GM19023 (cell line): Measurements from ENCODE around the gene IL4I1.

Source experiments
- ATAC-seq: cut with Tn5 transposase; IDR thresholded peaks from one replicate; pipeline ENCODE4 v1.9.1; 2021; ENCODE audit warnings: mild to moderate bottlenecking, moderate library complexity; ENCODE audit not compliant: unreplicated experiment

Gene IL4I1

DNA sequence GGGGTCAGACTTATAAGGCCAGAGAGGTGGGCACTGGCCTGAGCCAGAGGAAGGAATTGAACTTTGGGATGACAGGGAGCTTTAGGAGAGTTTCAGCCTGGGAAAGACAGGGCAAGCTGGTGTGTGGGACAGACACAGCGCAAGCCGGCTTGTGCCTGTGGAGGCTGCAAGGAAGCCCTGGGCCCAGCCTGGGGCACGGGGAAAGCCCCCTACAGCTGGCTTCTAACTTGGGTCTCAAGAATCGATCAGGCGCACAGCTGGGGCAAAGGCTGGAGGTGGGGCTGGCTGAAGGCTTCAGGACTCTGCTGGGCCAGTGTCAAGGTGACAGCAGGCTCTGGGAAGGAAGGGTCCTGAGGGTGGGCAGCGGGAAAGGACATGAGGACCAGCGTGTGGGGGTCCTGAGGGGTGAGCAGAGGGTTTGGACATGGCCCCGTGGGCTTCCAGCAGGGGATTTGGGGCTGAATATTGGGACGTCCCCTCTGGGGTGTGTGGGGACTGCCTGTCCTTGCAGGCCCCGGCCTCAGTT lies 42.8 kb downstream of the IL4I1 start:
- ATAC-seq = no peak

DNA sequence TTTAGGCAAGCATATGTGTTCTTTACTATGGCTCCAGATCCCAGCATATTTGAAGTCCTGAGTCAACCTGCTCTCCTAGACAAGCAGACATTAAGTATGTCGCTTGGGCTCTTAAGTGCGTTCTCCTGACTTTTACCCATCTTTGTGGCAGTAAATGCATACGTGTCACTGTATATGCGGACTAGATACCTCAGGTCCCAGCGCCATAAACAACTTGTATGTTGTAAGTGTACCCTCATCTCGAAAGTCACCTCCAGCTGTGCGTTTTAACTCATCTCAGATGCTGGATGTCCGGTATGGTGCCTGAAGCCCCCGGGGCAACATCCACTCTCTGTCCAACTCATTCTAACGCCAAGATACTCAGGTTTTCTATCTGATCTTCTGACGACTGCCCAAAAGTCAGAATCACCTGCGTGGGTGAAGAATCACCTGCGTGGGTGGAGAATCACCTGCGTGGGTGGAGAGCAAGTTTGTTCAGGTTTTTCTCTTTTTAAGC lies 44.0 kb downstream of the IL4I1 start:
- ATAC-seq = no peak

DNA sequence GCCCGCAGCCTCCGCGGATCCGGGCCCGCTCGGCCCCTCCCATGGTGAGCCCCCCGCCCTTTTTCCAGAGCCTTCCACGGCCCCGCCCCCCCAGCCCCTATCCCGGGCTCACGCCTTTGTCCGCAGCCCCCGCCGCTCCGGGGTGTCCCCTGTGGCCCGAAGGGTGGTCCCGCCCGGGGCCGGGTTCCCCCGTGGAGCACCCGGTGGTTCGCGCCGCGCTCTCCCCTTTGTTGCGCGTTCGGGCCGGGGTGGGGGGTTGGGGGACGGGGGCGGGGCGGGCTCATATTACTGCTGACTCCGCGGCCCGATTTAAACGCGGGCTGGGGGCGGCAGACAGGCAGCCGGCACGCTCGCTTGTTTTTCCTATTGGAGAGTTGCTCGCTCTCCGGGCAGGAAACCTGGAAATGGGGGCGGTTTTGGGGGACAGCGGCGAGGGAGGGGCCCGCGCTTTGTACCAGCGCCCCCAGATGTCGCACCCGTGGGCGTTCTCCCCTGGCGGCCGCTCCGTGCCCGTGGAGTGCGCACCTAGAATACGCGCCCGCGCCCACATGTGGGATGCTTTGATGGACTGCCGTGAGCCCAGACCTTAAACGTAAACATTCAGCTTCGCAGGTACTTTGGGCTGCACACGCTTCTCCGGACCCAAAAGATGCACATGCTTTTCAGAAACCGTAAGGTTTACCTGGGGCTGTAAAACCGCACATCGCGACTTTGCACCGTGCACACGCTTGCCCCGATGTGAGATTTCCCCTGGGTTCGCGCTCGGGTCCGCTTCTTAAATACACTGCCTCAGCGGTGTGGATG lies 45.0 kb downstream of the IL4I1 start:
- ATAC-seq = no peak

DNA sequence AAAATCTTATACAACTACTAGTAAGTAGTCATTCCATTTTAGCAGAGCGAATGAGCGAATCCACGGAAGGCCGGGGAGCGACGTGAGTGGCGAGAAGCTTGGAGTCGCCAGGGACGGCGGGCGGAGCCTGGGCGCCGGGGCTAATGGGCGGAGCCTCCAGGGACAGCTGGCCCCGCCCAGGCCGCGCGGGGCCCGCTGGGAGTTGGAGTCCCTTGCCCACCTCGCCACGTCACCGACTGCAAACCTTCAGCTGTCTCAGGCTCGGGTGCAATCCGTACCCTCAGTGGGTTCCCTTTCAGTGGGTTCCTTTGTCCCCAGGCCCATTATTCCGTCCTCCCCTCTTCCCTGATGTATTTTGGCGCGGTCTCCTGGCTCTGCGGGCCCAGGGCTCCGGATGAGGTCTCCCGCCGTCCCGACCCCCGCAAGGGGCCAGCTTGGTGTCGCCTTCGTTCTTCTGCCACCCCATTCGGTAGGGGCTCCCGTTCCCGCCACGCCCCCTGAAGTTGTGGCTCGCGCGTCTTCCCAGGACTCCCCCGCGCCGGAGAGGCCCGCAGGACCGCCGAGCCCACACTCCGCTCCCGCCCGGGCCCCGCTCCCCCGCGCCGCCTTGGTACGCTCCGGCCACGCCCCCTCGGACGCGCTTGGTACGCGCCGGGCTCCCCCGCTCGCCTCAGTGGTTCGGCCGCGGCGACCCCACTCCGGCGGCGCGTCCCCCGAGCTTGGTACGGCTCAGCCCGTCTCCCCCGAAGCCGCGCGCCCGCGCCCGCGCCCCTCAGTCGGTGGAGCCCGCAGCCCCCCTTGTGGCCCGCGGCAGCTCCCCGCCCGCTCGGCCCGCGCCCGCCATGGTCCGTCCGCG lies 46.0 kb downstream of the IL4I1 start, which contains the start of gene PTOV1:
PTOV1 (plus strand) TSS at position 673 of the 856 bp plus-strand sequence.
- peak; percentile 62 for ATAC-seq

DNA sequence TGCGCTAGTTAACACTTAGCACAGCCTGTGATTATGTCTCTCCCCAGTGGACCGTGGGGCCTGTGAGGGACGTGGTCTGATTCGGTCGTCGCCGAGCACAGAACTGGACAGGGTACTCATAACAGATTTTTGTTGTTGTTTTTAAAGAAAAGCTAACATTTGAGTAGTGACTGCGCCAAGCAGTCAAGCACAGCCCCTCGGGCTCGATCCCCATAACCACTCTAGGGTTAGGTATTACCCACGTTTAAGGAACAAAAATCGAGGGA lies 46.5 kb downstream of the IL4I1 start:
- ATAC-seq = no peak

DNA sequence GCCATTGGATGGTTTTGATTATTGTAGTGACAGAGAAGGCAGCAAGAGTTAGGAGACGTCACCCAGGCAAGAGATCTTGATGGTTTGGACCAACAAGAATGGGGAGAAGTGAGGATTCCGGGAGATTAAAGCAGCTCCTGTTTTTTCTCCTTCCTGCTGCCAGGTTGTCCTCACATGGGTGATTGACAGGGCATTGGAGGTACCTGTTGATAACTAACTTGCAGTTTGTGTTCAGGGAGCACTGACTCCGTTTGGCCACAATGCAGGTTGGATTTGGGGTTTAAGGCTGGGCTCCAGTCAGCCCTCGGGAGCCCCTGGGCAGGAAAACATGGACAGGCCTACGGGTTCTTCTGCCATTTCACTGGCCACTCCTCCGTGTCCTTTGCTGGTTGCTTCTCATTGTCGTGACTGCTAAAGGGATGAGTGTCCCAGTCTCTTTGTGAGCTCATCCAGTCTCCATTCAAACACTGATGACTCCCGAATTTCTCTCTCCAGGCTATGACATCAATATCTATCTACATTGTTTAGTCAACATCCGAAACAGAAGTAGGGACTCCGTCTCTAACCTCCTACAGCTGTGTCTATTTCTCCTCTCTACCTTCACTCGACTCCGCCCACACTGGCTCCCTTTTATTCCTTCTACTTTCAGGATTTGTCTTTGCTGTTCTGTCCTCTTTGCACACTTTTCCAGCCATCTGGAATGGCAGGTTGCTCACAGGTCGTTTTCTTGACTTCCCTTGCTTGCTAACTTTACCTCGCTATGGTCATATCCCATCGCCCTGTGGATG lies 47.1 kb downstream of the IL4I1 start:
- ATAC-seq = no peak

DNA sequence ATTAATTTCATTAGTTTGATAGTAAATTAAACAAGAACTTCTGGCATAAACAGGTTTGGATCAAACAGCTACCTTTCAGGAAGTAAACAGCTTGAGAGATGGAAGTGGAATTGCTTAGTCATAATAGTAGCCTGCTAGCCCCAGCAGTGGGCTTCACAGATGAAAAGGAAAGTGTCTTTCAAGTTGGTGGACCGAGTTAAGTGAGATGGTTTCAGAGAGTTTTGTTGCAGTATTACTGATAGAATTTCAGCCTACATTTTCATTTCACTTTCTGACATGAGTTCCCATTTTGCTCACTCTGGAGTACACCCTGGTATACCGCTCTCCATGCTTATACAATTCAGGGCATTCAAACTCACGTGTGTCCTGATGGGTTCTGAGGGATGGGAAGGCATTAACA lies 47.7 kb downstream of the IL4I1 start:
- ATAC-seq = no peak

DNA sequence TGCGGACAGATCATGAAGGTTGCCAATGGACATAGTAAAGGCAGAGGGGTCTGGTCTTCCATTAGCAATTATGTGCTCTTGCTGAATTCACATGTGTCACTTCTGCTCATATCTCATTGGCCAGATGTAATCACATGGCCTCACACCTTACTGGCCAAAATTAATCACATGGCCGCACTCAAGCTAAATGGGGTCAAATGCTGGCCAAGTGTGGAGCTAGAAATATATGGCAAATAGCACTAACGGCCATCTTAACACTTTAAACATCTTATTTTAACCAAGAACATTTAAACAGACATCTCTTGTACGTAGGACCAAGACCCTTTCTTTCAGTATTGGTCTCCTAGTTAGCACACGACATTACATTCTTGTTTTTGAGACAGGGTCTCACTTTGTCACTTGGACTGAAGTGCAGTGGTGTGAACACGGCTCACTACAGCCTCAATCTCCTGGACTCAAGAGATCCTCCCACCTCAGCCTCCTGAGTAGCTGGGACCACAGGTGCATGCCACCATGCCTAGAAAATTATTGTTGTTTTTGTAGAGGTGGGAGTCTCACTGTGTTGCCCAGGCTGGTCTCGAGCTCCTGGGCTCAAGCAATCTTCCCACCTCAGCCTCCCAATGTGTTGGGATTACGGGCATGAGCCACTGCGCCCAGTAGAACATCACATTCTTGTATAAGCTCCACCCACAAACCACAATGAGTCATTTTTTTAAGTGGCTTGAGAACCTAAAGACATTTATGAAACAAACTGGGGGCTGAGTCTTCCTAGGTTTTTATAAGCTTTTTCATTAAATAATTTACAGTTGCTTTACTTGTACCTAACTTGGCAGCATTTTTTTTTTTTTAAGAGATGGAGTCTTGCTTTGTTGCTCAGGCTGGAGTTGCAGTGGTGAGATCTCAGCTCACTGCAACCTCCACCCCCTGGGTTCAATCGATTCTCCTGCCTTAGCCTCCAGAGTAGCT lies 48.7 kb downstream of the IL4I1 start:
- ATAC-seq = no peak

DNA sequence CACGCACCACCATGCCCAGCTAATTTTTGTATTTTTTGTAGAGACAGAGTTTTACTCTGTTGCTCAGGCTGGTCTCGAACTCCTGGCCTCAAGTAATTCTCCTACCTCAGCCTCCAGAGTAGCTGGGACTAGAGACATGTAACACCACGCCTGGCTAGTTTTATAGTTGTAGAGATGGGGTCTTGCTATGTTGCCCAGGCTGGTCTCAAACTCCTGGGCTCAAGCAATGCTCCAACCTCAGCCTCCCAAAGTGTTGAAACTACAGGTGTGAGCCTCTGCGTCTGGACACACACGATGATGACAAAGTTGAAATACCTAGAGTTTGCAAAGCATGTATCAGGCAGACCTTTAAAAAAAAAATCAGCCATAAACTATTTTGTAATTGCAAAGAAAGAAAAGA lies 50.3 kb downstream of the IL4I1 start:
- no peak for ATAC-seq

DNA sequence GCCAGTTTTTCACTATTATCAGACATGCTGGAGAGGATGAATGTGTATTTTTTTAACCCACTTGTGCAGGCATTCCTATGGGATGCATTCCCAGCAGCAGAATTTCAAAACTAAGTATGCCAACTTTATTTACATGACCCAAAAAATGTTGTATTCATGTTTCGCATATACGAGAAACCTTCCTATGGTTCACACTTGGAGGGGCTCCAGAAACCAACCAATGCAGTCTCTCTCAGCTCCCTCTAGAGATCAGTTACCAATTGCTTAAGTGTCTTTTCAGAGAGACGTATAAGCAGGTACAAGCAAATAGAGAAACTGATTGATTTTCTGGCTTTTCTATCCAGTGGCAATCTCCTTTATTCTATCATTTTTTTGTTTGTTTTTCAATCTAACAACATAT lies 51.3 kb downstream of the IL4I1 start:
- ATAC-seq = no peak

DNA sequence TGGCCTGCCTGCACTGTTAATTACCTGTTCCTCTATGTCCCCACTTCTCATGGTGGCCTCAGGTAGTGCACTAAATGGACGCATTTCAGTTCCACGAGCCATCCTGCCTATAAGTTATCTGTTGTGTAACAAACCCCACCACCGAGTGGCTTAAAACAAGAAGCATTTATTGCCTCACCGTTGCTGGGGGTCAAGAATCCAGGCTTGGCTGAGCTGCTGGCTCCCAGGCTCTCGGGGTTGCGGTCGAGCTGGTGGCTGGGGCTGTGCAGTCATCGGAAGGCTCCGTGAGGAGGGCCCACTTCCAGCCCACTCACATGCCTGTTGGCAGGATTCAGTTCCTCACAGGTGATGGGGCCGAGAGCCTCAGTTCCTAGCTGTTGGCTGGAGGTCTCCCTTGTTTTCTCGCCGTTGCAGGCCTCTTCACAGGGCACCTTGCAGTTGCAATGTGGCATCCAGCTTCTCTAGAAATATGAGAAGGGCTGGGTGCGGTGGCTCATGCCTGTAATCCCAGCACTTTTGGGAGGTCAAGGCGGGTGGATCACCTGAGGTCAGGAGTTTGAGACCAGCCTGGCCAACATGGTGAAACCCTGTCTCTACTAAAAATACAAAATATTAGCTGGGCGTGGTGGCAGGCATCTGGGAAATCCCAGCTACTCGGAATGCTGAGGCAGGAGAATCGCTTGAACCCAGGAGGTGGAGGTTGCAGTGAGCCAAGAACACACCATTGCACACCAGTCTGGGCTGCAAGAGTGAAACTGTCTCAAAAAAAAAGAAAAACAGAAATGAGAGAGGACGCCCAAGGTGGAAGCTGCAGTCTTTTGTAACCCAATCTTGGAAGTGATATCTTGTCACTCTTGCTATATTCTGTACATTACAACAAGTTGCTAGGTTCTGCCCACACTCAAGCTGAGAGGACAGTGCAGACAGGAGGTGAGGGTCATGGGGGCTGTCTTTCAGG lies 52.3 kb downstream of the IL4I1 start:
- no peak for ATAC-seq

DNA sequence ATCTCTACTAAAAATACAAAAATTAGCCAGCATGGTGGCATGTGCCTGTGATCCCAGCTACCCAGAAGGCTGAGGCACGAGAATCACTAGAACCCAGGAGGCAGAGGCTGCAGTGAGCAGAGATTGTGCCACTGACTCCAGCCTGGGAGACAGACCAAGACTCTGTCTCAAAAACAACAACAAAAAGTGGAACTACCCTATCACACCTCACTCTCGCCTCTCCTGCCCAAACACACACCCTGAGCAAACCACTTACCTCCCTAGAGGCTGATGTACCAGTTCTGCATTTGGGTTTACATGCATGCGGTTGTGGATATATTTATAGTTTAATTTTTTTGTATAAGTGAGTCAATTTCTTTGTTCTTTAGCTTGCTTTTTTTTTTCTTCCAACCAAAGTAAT lies 53.4 kb downstream of the IL4I1 start:
- no peak for ATAC-seq

DNA sequence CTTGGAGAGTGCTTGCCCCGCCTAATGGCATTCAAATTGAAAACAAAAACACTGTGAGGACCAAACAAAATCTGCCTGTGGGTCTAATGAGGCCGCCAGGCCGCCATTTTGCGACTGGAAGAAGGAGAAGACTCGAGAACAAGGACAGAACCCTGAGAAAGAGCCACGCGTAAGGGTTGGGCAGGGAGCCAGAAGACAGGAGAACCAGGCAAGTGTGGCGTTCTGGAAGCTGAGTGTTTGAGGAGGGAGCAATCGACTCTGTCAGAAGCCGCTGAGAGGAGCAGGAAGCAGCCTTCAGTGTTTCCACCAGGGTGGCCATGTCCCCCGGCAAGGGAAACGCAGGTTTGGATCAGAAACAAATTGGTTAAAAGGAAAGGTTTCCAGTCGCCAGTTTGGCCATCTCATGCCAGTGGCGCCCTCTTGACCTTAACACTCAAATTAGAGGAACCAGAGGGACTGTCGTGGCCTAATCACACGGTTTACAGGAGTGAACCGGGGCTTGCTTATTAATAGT lies 55.9 kb downstream of the IL4I1 start:
- no peak for ATAC-seq

DNA sequence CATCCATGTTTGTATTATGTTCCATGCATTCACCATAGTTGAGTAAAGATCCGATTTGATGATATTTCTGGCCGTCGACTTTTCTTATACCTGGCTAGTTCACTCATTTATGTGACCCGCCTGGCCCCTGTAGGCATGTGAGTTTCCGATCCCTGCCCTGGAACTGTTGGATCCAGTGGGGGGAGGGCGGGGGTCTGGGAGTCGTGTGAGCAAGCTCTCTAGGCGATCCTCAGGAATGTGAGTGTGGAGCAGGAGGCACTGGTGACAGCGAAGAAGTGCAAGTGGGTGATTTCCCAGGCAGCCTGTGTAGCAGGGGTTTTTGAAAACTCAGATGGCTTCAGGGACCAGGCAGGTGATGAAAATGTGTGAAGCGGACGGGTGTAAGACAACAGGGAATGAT lies 56.4 kb downstream of the IL4I1 start:
- no peak for ATAC-seq

DNA sequence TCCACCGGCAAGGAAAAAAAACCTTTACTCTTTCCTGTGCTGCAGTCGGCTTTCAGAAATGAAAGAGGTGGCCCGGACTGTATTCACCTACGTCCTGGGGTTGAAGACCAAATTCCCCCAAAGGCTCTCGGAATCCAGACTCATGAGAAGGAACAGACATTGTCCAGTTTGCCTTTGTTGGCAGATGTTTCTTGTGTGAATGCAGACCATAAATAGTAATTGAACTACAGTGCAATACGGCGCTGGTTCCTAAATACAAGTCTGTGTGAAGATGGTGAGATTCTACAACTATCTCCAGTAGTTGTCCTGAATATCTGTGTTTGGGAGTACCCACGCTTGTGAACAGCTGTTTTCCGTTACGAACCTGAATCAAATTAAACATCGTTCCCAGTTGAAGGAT lies 57.0 kb downstream of the IL4I1 start:
- no peak for ATAC-seq
